ENCODE data around the gene C11orf87. TPM values are rescaled to one million over a fixed set of nuclear protein-coding genes. Genes with fewer than 3 reads are reported as not detected.
A peak's percentile ranks its signal among the peaks of the same experiment; 100 is the strongest.

The C11orf87 gene
- total RNA-seq (2022) (not detected in 2 replicates), Bru-seq, nascent RNA (percentile 17 among the genes with signal in this experiment), BruChase-seq, experiment 1, labeled RNA remaining after a 6-hour chase (percentile 14 among the genes with signal in this experiment), BruChase-seq, experiment 2, labeled RNA remaining after a 2-hour chase (percentile 15 among the genes with signal in this experiment)
- long read RNA-seq, result 0 reads

- no peaks in the 10 kb centered on the region for H3K9me3 Mint-ChIP-seq (ENCODE audit: unreplicated experiment)
- CTCF ChIA-PET, result interaction anchor here (0.6 kb wide), 1 partner anchor 22 kb away, joined by 3 read pairs; no protein-coding TSS in a partner anchor
- no peaks in the 10 kb centered on the region for H3K36me3 Mint-ChIP-seq (ENCODE audit: insufficient read depth, unreplicated experiment)
- no peak within 1 kb of the TSS for H3K27ac Mint-ChIP-seq (ENCODE audit: low read depth, unreplicated experiment)
- DNase-seq (ENCODE audit: unreplicated experiment), result no peak
- peak within 1 kb of the TSS; percentile 60 for H3K4me3 Mint-ChIP-seq (ENCODE audit: unreplicated experiment)
- H3K27me3 Mint-ChIP-seq (ENCODE audit: insufficient read depth, unreplicated experiment), result peaks cover 35% of the 10 kb centered on the region
- no peak for TF ChIP-seq CTCF (IDR thresholded peaks at IDR 0.05; ENCODE audit: unreplicated experiment)
- POLR2A ChIA-PET, result no interaction called here
- BruUV-seq (replicated peaks), result no TSS peak
- intact Hi-C loops (cut with micrococcal nuclease), result no loop called here
- peaks cover 8% of the 10 kb centered on the region for H3K4me1 Mint-ChIP-seq (ENCODE audit: insufficient read depth, unreplicated experiment)
Measured at GRCh38 chr11:109421981-109422869, at the start of gene C11orf87. Gene C11orf87, plus strand, starts transcription at chr11:109422190. Its CDS starts 1,444 bp downstream, at chr11:109423634.

- BruUV-seq (replicated peaks), result no TSS peak
- no peak for TF ChIP-seq CTCF (IDR thresholded peaks at IDR 0.05; ENCODE audit: unreplicated experiment)
- no peak overlapping the region for H3K4me3 Mint-ChIP-seq (ENCODE audit: unreplicated experiment)
- intact Hi-C loops (cut with micrococcal nuclease), result no loop called here
- peaks cover 7% of the 10 kb centered on the region for H3K9me3 Mint-ChIP-seq (ENCODE audit: unreplicated experiment)
- no peaks in the 10 kb centered on the region for H3K27me3 Mint-ChIP-seq (ENCODE audit: insufficient read depth, unreplicated experiment)
- CTCF ChIA-PET, result interaction anchor here (0.6 kb wide), 1 partner anchor 477 kb away, joined by 5 read pairs; no protein-coding TSS in a partner anchor
- no peak overlapping the region for H3K27ac Mint-ChIP-seq (ENCODE audit: low read depth, unreplicated experiment)
- DNase-seq (ENCODE audit: unreplicated experiment), result no peak
- POLR2A ChIA-PET, result interaction anchor here (1.0 kb wide), 1 partner anchor 12 kb away, joined by 3 read pairs; no protein-coding TSS in a partner anchor
- H3K36me3 Mint-ChIP-seq (ENCODE audit: insufficient read depth, unreplicated experiment), result no peaks in the 10 kb centered on the region
- peaks cover 11% of the 10 kb centered on the region for H3K4me1 Mint-ChIP-seq (ENCODE audit: insufficient read depth, unreplicated experiment)
Measured at GRCh38 chr11:109374032-109374431, 48.0 kb upstream of the C11orf87 start.

GRCh38 chr11:109374441-109374840 is 47.5 kb upstream of the C11orf87 start:
- POLR2A ChIA-PET, result interaction anchor here (1.0 kb wide), 1 partner anchor 12 kb away, joined by 3 read pairs; no protein-coding TSS in a partner anchor
- Mint-ChIP-seq H3K27ac (ENCODE audit: low read depth, unreplicated experiment) (no peak overlapping the region), H3K9me3 (ENCODE audit: unreplicated experiment) (peaks cover 7% of the 10 kb centered on the region), H3K4me3 (ENCODE audit: unreplicated experiment) (no peak overlapping the region), H3K4me1 (ENCODE audit: insufficient read depth, unreplicated experiment) (peaks cover 11% of the 10 kb centered on the region), H3K27me3 (ENCODE audit: insufficient read depth, unreplicated experiment) (no peaks in the 10 kb centered on the region), H3K36me3 (ENCODE audit: insufficient read depth, unreplicated experiment) (no peaks in the 10 kb centered on the region)
- CTCF ChIA-PET, result no interaction called here
- intact Hi-C loops (cut with micrococcal nuclease), result no loop called here
- no peak for TF ChIP-seq CTCF (IDR thresholded peaks at IDR 0.05; ENCODE audit: unreplicated experiment)
- DNase-seq (ENCODE audit: unreplicated experiment), result peak; percentile 16
- no TSS peak for BruUV-seq (replicated peaks)

Data from MCF 10A (cell line).